Mucosa of descending colon (tissue), 3 donors: ENCODE measurements around the gene CHRNA9. TPM values are rescaled to one million over a fixed set of nuclear protein-coding genes. Genes with fewer than 3 reads are reported as not detected.

Experiments
- ATAC-seq: fragments of 200-7000 bp; cut with Tn5 transposase; one replicate; pipeline ENCODE4 v1.9.1; 2020; ENCODE audit warnings: mild to moderate bottlenecking, moderate library complexity
- DNase-seq, 3 donors: peaks; one replicate each; pipeline ENCODE4 v3.0.0-alpha.2; 2020
- H3K36me3 ChIP-seq: fragments of 200-600 bp; one replicate; pipeline ENCODE4 v1.8.0; 2021; ENCODE audit warnings: low read depth, mild to moderate bottlenecking
- H3K4me1 ChIP-seq: fragments of 200-600 bp; one replicate; pipeline ENCODE4 v1.8.0; 2021; ENCODE audit warnings: low read depth, mild to moderate bottlenecking
- H3K4me3 ChIP-seq: fragments of 200-600 bp; one replicate; pipeline ENCODE4 v1.8.0; 2021; ENCODE audit warnings: mild to moderate bottlenecking
- H3K9me3 ChIP-seq: fragments of 200-600 bp; one replicate; pipeline ENCODE4 v1.8.0; 2021; ENCODE audit warnings: mild to moderate bottlenecking
- intact Hi-C, 2 donors: fragments of 100-400 bp; cut with DNase I in 1 of 2; cut with micrococcal nuclease in 1 of 2; formaldehyde crosslinking; loops; one replicate each; pipeline versions ENCODE4 v1.11.0 to v1.11.1; 2022; cut with DNase I, micrococcal nuclease
- total RNA-seq, 3 donors: library from RNA; stranded (reverse); fragmentation: NEBNext Ultra II Directional in 2 of 3; extraction: Animal tissue kit (Norgen Biotek cat#: 25700) in 2 of 3; gene quantifications; one replicate each; pipeline versions ENCODE4 v1.2.1 to v1.2.4, GENCODE V29; 2021 to 2023
- TF ChIP-seq, protein P1 (sequence below): fragments of 200-600 bp; IDR thresholded peaks from one replicate; pipeline ENCODE4 v1.8.0; 2022; ENCODE audit warnings: antibody characterized with exemption, mild to moderate bottlenecking
- donor health status: DM: no; HTN: no; CAD: no; lungs with moderate emphysema.
- donor health status: DM: no; HTN: no; CAD: no.
- donor health status: DM: no; HTN: yes; CAD: no.

CHRNA9 gene
- total RNA-seq, 3 donors from 2014 or later: not detected

DNA sequence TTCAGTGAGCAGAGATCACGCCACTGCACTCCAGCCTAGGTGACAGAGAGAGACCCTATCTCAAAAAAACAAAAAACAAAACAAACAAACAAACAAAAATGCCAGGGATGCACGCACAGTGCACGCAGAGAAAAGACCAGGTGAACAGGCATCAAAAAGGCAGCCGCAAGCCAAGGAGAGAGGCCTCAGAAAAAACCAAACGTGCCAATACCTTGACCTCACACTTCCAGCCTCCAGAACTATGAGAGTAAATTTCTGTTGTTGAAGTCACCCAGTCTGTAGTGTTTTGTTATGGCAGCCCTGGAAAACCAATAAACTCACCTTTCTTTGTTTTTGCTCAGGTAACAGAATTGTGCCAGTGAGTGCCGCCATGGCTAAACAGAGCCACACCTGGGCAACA is 66.0 kb downstream of the CHRNA9 start:
- no peak for ATAC-seq

DNA sequence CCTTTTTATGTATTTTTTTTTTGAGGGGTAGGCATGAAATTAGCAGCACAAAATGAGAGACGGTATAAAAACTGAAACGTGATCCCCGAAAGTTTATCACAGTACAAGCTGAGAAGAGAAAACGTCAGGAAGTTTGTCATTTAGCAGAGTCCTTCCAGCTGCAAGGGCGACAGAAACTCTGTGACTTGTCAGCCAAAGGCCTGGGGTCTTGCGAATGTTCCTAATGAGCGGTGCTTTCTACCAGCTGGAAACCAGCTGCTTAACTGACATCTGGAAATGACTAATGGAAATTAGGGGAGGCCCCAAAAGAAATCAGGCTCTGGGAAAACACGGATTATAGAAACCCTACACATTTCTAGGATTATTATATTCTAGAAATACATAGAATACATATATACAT is 66.5 kb downstream of the CHRNA9 start:
- DNase-seq (no peak), ATAC-seq (no peak)
- no peaks in the 10 kb centered on the region for H3K36me3 ChIP-seq
- no peaks in the 10 kb centered on the region for H3K9me3 ChIP-seq
- H3K4me1 ChIP-seq: no peaks in the 10 kb centered on the region
- intact Hi-C loops: no loop called here
- no peak overlapping the region for H3K4me3 ChIP-seq
- TF ChIP-seq, protein P1, sequence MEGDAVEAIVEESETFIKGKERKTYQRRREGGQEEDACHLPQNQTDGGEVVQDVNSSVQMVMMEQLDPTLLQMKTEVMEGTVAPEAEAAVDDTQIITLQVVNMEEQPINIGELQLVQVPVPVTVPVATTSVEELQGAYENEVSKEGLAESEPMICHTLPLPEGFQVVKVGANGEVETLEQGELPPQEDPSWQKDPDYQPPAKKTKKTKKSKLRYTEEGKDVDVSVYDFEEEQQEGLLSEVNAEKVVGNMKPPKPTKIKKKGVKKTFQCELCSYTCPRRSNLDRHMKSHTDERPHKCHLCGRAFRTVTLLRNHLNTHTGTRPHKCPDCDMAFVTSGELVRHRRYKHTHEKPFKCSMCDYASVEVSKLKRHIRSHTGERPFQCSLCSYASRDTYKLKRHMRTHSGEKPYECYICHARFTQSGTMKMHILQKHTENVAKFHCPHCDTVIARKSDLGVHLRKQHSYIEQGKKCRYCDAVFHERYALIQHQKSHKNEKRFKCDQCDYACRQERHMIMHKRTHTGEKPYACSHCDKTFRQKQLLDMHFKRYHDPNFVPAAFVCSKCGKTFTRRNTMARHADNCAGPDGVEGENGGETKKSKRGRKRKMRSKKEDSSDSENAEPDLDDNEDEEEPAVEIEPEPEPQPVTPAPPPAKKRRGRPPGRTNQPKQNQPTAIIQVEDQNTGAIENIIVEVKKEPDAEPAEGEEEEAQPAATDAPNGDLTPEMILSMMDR: no peak

More for the DNA sequence above, 66.0 kb downstream of the CHRNA9 start:
- intact Hi-C loops: no loop called here
- TF ChIP-seq, protein P1: no peak
- H3K9me3 ChIP-seq: no peaks in the 10 kb centered on the region
- DNase-seq: no peak
- H3K4me3 ChIP-seq: no peak overlapping the region
- no peaks in the 10 kb centered on the region for H3K4me1 ChIP-seq
- no peaks in the 10 kb centered on the region for H3K36me3 ChIP-seq

DNA sequence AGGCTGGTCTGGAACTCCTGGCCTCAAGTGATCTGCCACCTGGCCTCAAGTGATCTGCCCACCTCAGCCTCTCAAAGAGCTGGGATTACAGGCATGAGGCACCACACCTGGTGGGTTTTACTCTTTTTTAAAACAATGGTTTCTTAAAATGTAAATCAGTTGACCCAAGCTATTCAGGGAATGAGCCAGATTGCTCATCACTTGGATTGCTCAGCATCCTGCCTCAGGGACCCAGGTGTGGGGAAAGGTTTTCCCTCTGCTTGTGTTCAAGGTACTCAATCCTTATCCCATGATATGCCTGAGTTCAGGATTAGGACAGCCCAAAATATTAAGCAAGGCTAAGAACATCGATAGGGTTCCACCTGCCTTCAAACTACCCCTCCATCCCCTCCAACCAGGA is 67.4 kb downstream of the CHRNA9 start:
- H3K36me3 ChIP-seq: no peaks in the 10 kb centered on the region
- H3K4me1 ChIP-seq: no peaks in the 10 kb centered on the region
- ATAC-seq (no peak), DNase-seq (no peak)
- TF ChIP-seq, protein P1: no peak
- intact Hi-C loops: no loop called here
- H3K9me3 ChIP-seq: no peaks in the 10 kb centered on the region
- no peak overlapping the region for H3K4me3 ChIP-seq

DNA sequence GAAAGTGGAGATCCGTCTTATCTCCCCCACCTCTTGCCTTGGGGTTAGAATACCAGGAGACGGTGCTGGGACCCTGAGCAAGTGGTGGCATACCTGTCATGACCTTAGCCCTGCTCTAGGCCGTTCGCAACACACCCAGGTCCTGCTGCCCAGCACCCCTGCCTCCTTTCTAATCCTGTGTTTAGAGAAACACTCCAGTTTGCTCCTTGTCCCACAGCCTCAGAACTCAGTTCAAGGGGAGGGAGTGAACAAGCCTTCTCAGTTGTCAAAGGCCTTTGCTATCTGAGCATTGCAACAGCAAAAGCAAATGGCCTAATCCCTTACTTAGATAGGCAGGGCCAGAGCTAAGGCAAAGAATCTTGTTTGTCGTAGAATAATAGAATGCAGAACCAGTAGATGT is 67.9 kb downstream of the CHRNA9 start:
- no peaks in the 10 kb centered on the region for H3K4me1 ChIP-seq
- H3K9me3 ChIP-seq: no peaks in the 10 kb centered on the region
- TF ChIP-seq, protein P1: no peak
- H3K4me3 ChIP-seq: no peak overlapping the region
- DNase-seq (no peak), ATAC-seq (no peak)
- intact Hi-C loops: no loop called here
- no peaks in the 10 kb centered on the region for H3K36me3 ChIP-seq

Other genes with a start within 250 kb of the CHRNA9 start
- gene RHOH, start 138.3 kb upstream of the CHRNA9 start, total RNA-seq: 1 to 10 TPM; 1.9 to 5.8 (median 2.8) TPM